Measurements from ENCODE around the gene SLC16A11.
"Not testable (repeated sequence)": the region's sequence is repeated elsewhere in the genome, so short reads cannot be mapped to it uniquely, and the experiment has no call there.

Gene SLC16A11

DNA sequence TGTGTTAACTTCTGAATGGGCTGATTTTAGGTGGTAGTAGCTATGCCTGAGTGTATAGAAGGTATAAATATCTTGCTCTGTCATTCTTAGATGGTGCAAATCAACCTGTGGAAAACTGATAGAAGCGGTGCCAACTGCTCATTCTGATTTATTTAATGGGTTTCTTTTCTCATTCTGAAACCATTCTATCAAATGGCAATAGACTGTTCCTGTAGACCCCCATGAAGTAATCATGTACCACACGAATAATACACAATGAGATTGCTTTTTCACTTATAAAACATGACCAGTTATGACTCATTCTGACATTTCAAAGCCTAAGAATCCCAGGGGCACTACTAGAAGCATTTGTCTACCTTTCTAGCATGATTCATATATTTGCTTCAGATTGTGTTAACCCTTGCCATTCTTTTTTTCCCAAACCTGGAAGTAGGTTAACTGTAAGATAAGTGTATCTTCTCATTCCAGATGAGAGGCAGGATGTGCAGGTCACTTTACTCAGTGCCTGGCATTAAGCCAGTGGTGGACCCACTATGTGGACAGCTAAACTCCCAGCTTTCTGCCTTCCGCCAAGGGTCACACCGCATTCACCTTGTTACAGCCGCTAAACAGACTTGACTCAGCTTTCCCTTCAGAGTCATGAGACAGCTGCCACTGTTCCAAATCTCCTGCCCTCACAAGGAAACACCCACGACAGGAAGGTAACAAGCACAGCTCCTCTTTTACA, 16.4 kb upstream of the SLC16A11 start:
- peak; percentile 70 for FAIRE-seq
- peak; percentile 73 for DNase-seq (ENCODE audit: insufficient read length, low spot score)

DNA sequence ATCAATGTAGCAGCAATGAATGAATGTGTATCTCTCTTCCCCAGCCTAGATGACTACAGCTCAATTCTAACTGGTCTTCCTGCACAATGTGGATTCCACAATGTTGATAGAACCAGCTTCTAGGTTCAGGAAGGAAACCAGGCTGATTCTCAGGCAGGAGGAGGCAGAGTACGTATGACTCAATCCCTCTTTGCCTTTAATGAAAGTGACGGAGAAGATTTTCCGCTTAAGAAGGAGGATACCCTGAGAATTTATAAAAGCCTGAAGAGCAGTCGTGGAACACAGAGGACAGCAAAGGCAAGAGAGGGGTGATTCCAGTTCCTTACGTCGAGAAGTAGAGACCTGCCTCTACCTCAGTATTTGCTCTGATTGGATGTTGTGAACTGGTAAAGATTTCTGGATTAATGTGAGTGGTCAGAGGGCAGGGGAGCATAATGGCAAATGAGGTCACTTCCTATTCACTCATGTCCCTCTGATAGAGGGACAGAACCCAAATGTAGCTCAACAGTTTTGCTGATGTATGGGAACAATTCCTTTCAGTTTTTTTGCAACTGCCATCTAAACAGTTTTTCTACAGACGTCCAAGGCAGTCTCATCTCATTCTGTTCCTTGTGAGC, 15.0 kb upstream of the SLC16A11 start:
- DNase-seq (ENCODE audit: insufficient read length, low spot score), result no peak
- FAIRE-seq, result no peak

DNA sequence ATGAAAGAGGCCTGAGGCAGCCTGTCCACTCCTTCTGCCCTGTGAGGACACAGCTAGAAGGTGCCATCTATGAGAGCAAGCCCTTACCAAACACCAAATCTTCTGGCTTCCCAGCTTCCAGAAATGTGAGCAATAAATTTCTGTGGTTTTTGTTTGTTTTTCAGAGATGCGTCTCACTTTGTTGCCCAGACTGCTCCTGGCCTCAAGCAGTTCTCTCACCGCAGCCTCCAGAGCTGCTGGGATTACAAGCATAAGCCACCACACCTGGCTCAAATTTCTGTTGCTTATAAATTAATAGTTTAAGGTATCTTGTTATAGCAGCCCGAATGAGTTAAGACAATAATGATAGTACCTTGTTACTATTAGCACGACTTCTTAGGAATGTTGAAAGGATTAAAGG, 12.5 kb upstream of the SLC16A11 start:
- DNase-seq (ENCODE audit: insufficient read length, low spot score), result no peak

DNA sequence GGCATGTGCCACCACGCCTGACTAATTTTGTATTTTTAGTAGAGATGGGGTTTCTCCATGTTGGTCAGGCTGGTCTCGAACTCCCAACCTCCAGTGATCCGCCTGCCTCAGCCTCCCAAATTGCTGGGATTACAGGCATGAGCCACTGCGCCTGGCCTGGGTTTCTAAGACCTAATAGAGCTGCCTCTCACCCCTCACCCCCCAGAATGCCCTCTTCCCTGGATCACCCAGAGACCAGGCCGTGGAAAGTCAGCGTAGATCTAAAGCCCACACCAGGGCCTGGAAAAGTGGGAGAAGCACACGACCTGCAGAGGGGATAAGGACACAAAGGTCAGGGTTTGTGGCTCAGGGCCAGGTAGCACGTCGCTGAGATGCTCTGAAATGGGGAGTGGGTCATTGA, 6.7 kb upstream of the SLC16A11 start:
- not testable (repeated sequence) for FAIRE-seq; DNase-seq (ENCODE audit: insufficient read length, low spot score)

More for the DNA sequence above, 12.5 kb upstream of the SLC16A11 start:
- no peak for FAIRE-seq

DNA sequence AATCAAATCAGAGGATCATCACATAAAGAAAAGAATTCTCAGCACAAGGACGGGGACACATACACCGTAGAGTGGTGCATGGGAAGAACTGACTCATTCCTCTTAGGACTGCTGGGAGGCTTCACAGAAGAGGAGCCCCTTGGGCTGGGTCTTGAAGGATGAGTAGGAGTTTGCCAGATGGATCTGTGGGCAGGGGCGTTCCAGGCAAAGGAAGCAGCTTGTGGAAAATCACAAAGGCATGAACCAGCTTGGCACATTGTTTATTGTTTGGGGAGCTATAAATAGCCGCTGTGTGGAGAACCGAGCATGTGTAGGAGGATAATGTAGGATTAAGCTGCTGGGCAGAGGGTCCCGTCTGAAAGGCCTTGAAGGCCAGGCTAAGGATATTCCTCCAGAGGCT, 5.1 kb upstream of the SLC16A11 start:
- DNase-seq (ENCODE audit: insufficient read length, low spot score) (no peak), FAIRE-seq (no peak)

DNA sequence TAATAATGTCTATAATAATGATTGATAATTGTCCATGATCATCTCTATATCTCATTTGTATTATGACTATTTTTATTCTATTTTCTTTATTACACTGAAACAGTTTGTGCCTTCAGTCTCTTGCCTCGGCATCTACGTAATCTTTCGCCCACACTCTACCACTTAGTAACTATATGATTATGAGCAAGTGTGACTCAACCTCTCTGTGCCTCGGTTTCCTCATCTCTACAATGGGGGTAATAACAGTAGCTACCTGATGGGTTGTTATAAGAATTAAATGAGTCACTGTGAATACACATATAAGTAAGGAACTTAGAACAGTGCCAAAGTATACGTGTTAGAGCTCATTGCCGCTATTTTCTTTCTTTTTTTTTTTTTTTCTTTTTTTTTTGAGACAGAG, 3.7 kb upstream of the SLC16A11 start:
- FAIRE-seq (no peak), DNase-seq (ENCODE audit: insufficient read length, low spot score) (no peak)

DNA sequence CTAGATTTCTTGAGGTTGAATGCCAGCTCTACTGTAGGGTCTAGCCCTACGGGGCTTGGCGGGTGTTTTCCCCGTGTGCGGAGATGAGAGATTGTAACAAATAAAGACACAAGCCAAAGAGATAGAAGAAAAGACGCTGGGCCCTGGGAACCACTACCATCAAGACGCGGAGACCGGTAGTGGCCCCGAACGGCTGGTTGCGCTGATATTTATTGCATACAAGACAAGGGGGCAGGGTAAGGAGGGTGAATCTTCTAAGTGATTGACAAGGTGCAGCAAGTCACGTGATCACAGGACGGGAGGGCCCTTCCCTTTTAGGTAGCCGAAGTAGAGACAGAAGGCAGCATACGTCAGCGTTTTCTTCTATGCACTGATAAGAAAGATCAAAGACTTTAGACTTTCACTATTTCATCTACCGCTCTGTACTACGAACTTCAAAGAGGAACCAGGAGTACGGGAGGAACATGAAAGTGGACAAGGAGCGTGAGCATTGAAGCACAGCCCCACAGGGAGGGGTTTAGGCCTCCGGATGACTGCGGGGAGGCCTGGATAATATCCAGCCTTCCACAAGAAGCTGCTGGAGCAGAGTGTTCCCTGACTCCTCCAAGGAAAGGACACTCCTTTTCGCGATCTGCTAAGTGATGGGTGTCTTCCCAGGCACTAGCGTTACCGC, 3.0 kb upstream of the SLC16A11 start:
- DNase-seq (ENCODE audit: insufficient read length, low spot score); FAIRE-seq: not testable (repeated sequence)

DNA sequence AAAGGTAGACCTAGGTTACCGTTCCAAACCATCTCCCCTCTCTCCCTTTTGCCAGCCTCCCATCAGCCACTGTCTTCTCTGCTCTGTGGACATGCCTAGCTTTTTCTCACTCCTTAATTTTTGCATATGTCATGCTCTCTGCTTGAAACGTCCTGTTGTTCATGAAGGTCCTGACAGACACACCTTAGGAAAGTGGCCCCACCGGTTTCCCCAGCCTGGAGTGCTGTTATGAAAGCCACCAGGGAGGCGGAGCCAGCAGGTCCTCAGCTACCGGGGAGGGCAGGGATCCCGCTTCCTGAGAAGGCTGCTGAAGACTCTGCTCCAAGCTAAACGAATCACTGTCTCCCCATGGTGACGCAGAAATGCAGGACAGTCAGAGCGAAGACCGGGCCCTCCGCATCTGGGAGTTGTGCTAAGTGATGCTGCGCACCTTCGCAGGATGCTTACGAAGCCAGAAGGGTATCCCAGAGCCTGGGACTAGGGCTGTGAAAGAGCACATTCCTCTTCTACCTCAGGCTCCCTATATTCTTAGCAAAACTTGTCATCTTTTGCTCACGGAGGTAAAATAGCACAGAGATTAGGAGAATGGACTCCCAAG, 2.3 kb upstream of the SLC16A11 start:
- FAIRE-seq, result no peak
- no peak for DNase-seq (ENCODE audit: insufficient read length, low spot score)

DNA sequence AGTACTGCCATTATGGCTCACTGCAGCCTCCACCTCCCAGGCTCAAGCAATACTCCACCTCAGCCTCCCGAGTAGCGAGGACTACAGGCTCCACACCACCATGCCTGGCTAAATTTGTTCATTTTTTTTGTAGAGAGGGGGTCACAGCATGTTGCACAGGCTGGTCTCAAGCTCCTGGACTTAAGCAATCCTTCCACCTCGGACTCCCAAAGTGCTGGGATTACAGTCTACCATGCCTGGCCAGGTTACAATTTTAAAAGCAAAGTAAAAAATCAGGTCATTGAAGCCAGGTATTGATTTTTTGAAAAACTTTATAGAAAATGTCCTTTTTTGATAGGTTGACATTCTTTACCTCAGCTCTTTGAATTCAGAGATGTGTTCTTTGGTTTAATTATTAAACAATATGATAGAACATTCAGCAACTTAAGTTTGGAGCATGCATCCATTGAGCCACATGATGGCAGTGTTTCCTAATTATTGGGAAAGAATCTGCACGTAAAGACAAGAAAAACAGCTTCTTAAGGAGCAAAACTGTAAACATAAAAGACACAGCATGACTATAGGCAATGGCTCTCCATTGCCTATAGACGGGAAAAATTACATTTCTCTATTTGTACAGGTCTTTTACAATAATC, 1.7 kb upstream of the SLC16A11 start:
- DNase-seq (ENCODE audit: insufficient read length, low spot score) (peak; percentile 69), FAIRE-seq (no peak)

DNA sequence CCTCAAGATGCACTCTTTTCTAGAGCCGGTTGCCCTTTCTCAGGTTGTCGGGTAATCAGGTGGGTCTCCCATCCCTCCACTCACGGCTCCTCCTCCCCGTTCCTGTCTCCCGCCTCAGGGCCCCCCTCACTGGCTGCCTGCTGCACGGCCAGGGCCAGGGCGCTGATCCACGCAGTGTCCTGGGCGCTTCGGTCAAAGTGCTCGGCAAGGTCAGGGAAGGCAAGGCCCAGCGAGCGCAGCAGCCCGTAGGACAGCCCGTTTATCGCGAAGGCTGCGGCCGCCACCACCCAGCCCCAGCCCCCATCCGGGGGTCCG, 753 bp downstream of the SLC16A11 start:
- DNase-seq (ENCODE audit: insufficient read length, low spot score) (no peak), FAIRE-seq (no peak)

DNA sequence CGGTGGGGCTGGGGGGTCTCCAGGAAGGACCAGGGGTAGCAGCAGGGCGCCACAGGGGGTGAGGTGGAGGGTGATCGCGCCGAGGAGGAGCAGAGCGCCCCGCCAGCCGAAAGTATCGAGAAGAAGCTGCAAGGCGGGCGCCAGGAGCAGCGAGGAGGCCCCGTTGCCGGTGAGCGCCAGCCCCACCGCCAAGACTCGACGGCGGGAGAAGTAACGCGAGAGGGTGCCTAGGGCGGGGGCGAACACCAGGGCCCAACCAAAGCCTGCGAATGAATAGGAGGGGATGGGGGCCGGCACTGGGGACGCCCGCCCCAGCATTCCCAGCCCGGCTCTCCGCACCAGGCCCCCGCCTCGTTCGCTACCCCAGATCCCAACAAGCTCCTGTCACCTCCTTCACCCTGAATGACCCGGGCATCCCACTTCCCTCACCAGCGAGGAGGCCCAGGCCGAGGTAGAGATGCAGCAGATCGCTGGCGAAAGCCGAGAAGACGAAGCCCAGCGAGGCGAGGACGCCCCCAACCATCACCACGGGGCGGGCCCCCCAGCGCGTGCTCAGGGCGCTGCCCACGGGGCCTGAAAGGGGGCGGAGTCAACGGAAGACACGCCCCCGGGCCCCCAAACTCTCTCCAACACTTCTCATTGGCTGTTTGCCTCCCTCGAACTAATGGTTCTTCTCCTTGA, 1.3 kb downstream of the SLC16A11 start:
- FAIRE-seq (no peak), DNase-seq (ENCODE audit: insufficient read length, low spot score) (no peak)

DNA sequence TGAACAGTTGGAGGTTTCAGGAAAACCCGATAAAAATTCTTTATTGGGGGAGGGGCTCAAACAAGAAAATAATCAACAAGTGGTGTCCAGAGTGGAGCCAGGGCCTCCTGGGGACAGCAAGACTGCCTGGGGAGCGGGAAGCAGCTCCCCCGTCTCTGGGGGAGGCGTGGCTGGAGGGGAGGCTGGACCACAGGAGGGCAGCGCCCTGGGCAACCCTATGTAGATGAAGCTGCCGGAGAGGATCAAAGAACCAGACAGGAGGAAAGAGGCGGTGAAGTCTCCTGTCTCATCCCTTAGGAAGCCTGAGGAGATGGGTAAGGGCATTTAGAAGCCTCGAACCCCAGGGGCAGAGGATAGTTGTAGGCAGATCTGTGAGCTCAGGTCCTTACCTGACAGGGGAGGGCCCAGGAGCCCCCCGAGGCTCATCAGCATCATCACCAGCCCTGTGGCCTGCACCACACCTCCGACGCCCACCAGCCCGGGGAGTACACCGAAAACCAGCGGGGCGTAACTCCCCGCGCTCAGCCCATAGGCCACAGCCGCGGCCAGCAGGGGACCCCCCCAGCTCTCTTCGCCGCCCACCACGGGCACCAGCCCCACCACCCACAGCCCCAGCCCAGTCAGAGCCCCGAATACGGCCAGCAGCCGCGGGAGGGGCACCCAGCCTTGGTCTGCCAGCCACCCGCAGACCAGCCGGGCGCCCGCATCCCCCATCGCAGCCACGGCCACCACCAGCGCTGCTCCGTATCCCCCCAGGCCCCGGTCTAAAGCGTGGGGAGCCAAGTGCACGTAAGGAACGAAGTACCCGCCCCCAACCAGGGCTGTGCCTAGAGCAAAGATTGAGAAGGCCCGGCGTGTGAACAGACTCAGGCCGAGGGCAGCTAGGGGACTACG, 2.0 kb downstream of the SLC16A11 start:
- DNase-seq (ENCODE audit: insufficient read length, low spot score) (no peak), FAIRE-seq (no peak)

DNA sequence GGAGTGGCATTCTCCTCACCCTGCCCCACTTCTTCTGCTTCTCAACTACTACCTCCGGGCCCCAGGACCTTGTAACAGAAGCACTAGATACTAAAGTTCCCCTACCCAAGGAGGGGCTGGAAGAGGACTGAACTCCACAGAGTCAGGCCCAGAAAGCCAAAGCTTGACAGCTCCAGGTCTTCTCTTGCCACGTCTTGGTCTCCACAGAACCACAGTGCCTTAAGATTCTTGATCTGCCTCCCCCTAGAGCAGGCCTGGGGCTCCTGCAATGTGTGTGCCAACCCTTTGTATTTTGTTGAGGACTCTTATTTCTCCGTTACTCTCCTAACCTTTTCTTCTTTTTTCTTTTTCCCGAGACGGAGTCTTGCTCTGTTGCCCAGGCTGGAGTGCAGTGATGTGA, 4.1 kb downstream of the SLC16A11 start:
- no peak for DNase-seq (ENCODE audit: insufficient read length, low spot score)

DNA sequence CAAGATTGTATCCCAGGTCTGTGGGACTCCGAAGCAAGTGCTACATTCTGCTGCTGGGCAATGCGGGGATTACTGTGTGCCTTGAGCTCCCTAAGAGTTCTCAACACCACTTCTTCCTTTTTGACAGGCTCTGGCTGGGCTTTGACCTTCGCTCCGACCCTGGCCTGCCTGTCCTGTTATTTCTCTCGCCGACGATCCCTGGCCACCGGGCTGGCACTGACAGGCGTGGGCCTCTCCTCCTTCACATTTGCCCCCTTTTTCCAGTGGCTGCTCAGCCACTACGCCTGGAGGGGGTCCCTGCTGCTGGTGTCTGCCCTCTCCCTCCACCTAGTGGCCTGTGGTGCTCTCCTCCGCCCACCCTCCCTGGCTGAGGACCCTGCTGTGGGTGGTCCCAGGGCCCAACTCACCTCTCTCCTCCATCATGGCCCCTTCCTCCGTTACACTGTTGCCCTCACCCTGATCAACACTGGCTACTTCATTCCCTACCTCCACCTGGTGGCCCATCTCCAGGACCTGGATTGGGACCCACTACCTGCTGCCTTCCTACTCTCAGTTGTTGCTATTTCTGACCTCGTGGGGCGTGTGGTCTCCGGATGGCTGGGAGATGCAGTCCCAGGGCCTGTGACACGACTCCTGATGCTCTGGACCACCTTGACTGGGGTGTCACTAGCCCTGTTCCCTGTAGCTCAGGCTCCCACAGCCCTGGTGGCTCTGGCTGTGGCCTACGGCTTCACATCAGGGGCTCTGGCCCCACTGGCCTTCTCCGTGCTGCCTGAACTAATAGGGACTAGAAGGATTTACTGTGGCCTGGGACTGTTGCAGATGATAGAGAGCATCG, 5.6 kb downstream of the SLC16A11 start:
- FAIRE-seq, result no peak
- no peak for DNase-seq (ENCODE audit: insufficient read length, low spot score)

More for the DNA sequence above, 4.1 kb downstream of the SLC16A11 start:
- FAIRE-seq, result no peak

DNA sequence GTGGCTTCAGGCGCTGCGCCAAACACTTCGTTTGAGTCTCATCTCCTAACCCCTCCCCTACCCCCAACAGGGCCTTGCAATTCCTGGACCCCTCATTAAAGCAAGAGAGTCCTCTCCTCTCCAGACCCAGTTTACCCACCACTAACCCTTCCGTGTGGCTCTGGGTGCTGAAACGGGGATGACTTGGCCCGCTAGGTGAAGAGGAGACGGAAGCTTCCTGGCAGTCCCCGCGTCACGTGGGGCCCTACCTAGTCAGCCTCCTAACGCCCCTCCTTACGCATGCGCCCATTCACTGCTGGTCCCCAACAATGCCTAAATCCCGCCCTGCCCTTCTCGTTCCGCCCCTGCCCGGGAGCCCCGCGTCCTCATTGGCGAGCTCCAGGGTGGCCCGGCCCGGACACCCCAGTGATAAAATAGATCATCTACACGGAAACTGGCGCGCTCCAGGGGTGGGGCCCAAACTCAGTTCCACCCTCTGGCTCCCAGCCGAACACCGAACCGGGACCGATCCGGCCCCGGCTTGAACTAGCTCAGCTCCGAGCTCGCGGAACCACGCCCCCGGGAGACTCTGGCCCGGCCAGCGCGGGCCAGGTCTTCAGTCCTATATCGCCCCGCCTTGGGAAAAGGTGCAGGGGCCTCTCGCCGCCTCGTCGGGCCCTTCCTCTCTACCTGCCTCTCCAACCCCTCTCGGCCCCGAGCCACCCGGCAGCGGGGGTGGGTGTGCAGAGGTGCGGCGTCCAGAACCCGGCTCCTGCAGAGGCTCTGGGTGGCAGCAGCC, 8.1 kb downstream of the SLC16A11 start, which contains the start of gene SLC16A13:
Gene SLC16A13, plus strand, starts transcription at position 425 of the 778 bp plus-strand sequence. CDS start 368 bp downstream, outside the sequence.
- DNase-seq (ENCODE audit: insufficient read length, low spot score), result peak; percentile 100
- peak; percentile 99 for FAIRE-seq

DNA sequence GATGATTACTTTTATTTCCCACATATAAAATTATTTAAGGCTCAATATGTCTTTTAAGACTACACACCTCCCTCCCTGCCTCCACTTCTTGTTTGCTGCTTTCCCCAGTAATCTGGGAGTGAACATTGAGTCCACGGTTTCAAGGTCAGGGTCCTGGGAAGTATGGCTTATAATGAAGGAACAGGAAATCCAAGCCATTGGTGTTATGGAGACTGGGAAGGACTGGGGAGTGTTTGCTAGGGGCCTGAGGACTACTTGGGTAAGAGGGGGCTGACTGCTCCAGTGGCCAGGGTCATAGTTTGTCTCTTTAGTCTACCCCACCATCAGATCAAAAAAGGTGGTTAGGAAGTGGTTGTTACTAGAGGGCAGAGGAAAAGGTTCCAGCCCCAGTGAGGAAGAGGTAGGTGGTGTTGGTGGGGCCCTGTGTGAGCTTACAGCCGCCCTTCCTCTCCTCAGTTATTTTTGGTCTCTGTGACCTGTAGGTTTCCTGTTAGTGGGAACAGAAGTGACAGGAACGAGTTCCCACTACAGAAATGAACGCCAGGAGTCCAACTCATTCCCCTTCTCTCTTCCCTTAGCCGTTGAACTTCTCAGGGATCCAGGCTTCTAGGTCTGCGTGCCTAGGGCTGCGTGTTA, 8.8 kb downstream of the SLC16A11 start:
- FAIRE-seq, result no peak
- DNase-seq (ENCODE audit: insufficient read length, low spot score), result no peak

DNA sequence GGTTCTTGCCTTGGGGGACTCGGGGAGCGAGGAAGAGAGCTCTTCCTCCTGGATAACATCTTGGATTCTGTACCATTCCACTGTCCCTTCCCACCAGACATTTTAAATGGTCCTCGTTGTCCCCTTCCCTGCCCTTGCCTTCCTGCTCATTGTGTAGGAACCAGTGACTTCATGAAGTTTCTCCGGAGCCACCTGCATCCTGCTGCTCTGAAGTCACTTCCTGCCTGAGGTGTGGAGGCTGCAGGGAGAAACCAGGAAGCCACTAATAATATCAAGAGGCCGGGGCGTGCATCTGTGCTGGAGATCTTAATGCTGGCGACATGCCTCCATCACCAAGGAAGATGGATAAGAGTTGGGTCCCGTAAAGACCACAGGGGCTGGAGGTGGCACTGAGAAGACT, 14.2 kb downstream of the SLC16A11 start:
- FAIRE-seq (no peak), DNase-seq (ENCODE audit: insufficient read length, low spot score) (no peak)

All from HTR-8/SVneo (cell line).